Epidermal melanocyte (primary cell): Measurements from ENCODE around the gene FGGY.

ENCODE experiments used
- DNase-seq: peaks from one replicate; pipeline ENCODE4 v3.0.0; 2011; ENCODE audit warnings: low spot score; ENCODE audit not compliant: insufficient read length

FGGY gene

GRCh38 chr1:59755069-59755685 lies 458.3 kb downstream of the FGGY start:
- no peak for DNase-seq

- no peak for DNase-seq
These were observed 460.4 kb downstream of the FGGY start for GRCh38 chr1:59757197-59757747.

- DNase-seq, result peak; percentile 79
These were observed 462.4 kb downstream of the FGGY start for GRCh38 chr1:59759156-59759925.

GRCh38 chr1:59761443-59761842 lies 464.5 kb downstream of the FGGY start:
- no peak for DNase-seq

- no peak for DNase-seq
These were observed 466.5 kb downstream of the FGGY start for GRCh38 chr1:59763418-59763817.

GRCh38 chr1:59765011-59765730 lies 468.3 kb downstream of the FGGY start:
- no peak for DNase-seq

GRCh38 chr1:59766227-59766855 lies 469.4 kb downstream of the FGGY start:
- DNase-seq, result no peak

- no peak for DNase-seq
These were observed 470.2 kb downstream of the FGGY start for GRCh38 chr1:59767119-59767518.

- DNase-seq, result no peak
These were observed 472.2 kb downstream of the FGGY start for GRCh38 chr1:59768792-59769735.

- peak; percentile 47 for DNase-seq
These were observed 472.8 kb downstream of the FGGY start for GRCh38 chr1:59769736-59770095.

GRCh38 chr1:59771361-59771760 lies 474.5 kb downstream of the FGGY start:
- DNase-seq, result no peak

GRCh38 chr1:59775480-59775879 lies 478.6 kb downstream of the FGGY start:
- no peak for DNase-seq

- DNase-seq, result no peak
These were observed 480.3 kb downstream of the FGGY start for GRCh38 chr1:59776960-59777852.

GRCh38 chr1:59779949-59780348 lies 483.1 kb downstream of the FGGY start:
- no peak for DNase-seq

GRCh38 chr1:59788825-59789224 lies 491.9 kb downstream of the FGGY start:
- no peak for DNase-seq

- DNase-seq, result no peak
These were observed 501.7 kb downstream of the FGGY start for GRCh38 chr1:59798600-59798999.

- DNase-seq, result no peak
These were observed 506.7 kb downstream of the FGGY start for GRCh38 chr1:59803458-59804038.

- DNase-seq, result no peak
These were observed 507.4 kb downstream of the FGGY start for GRCh38 chr1:59804301-59804700.

GRCh38 chr1:59805554-59805953 lies 508.7 kb downstream of the FGGY start:
- DNase-seq, result no peak
